ENCODE data around the gene LRFN2. TPM values are rescaled to one million over a fixed set of nuclear protein-coding genes. Genes with fewer than 3 reads are reported as not detected.

Gene LRFN2
- total and polyA plus RNA-seq, 2 of the 8 experiments (the other 6 are each of a cell fraction or from before 2014, with no cell fraction given) = 2.3 TPM

GRCh38 chr6:40611434-40611833 is 24.3 kb upstream of the LRFN2 start (continued):
- TF ChIP-seq CHD7 (IDR thresholded peaks at IDR 0.05; ENCODE audit: insufficient replicate concordance, low read length) (no peak), CTBP2 (IDR thresholded peaks at IDR 0.05; ENCODE audit: borderline replicate concordance, insufficient read depth, insufficient read length, low read length) (no peak), JUND (IDR thresholded peaks at IDR 0.05; ENCODE audit: low read length) (no peak), SRF (IDR thresholded peaks at IDR 0.05; ENCODE audit: low read depth, low read length) (no peak), KDM5A (IDR thresholded peaks at IDR 0.05; ENCODE audit: low read length) (no peak), TAF1 (IDR thresholded peaks at IDR 0.05; ENCODE audit: low read depth, low read length) (no peak), ZNF274 (IDR thresholded peaks at IDR 0.05; ENCODE audit: borderline replicate concordance, extremely low read depth, low read length) (no peak), SP4 (IDR thresholded peaks at IDR 0.05; ENCODE audit: low read length) (no peak)

Data from H1 (cell line).